ENCODE results near the gene CDC27.
A peak's percentile ranks its signal among the peaks of the same experiment; 100 is the strongest.

CDC27 gene

GRCh38 chr17:47119746-47120520 lies 69.2 kb downstream of the CDC27 start:
- TF ChIP-seq ZC3H10 (CRISPR knock-in tag; IDR thresholded peaks at IDR 0.05) (no peak), OSR1 (CRISPR knock-in tag; IDR thresholded peaks at IDR 0.05) (no peak), ZFP3 (CRISPR knock-in tag; IDR thresholded peaks at IDR 0.05) (0 out of 2 replicates have a peak, but pooled peaks have one; percentile 22), PATZ1 (CRISPR knock-in tag; IDR thresholded peaks at IDR 0.05; ENCODE audit: borderline replicate concordance) (peak; percentile 27; the same call in 1 of the 2 replicates), CSDC2 (CRISPR knock-in tag; IDR thresholded peaks at IDR 0.05) (0 out of 2 replicates have a peak, but pooled peaks have one; percentile 15), ISL1 (CRISPR knock-in tag; IDR thresholded peaks at IDR 0.05) (peak; percentile 63)
- TF ChIP-seq, protein P1, sequence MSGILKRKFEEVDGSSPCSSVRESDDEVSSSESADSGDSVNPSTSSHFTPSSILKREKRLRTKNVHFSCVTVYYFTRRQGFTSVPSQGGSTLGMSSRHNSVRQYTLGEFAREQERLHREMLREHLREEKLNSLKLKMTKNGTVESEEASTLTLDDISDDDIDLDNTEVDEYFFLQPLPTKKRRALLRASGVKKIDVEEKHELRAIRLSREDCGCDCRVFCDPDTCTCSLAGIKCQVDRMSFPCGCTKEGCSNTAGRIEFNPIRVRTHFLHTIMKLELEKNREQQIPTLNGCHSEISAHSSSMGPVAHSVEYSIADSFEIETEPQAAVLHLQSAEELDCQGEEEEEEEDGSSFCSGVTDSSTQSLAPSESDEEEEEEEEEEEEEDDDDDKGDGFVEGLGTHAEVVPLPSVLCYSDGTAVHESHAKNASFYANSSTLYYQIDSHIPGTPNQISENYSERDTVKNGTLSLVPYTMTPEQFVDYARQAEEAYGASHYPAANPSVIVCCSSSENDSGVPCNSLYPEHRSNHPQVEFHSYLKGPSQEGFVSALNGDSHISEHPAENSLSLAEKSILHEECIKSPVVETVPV (CRISPR knock-in tag; IDR thresholded peaks at IDR 0.05): 0 out of 2 replicates have a peak, but pooled peaks have one; percentile 8

DNA sequence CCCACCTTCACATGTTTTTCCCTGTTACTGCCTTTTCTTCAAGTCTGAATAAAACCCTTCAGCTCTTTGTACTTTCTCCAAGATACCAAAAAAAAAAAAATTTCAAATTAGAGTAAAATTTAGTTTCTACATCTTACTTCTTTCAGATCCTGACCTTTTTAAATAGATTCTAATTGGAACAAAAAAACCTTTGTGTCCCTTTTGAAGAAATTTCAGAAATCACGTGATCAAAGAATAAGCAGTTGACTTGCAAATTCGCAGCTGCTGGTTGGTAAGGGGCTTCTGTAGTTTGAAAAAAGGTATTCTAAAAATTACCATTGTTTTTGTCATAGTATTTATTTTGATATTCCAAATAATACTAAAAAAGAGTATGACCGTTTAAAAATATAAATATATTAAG lies 71.7 kb downstream of the CDC27 start:
- TF ChIP-seq CREB5 (CRISPR knock-in tag; IDR thresholded peaks at IDR 0.05; ENCODE audit: low read depth) (no peak), ZC3H10 (CRISPR knock-in tag; IDR thresholded peaks at IDR 0.05) (no peak), ISL1 (CRISPR knock-in tag; IDR thresholded peaks at IDR 0.05) (no peak), TOX (CRISPR knock-in tag; IDR thresholded peaks at IDR 0.05; ENCODE audit: borderline replicate concordance) (no peak), OSR1 (CRISPR knock-in tag; IDR thresholded peaks at IDR 0.05) (no peak)
- ATAC-seq: no peak

More at GRCh38 chr17:47119746-47120520, 69.2 kb downstream of the CDC27 start:
- ATAC-seq: peak; percentile 83

GRCh38 chr17:47106130-47106529 lies 83.0 kb downstream of the CDC27 start:
- TF ChIP-seq TCF4 (CRISPR knock-in tag; IDR thresholded peaks at IDR 0.05; ENCODE audit: borderline replicate concordance): no peak
- TF ChIP-seq PPARA (CRISPR knock-in tag; IDR thresholded peaks at IDR 0.05; ENCODE audit: borderline replicate concordance): no peak
- no peak for TF ChIP-seq ESRRG (CRISPR knock-in tag; IDR thresholded peaks at IDR 0.05)
- TF ChIP-seq GLIS3 (CRISPR knock-in tag; IDR thresholded peaks at IDR 0.05): no peak
- TF ChIP-seq ARNTL (CRISPR knock-in tag; IDR thresholded peaks at IDR 0.05; ENCODE audit: borderline replicate concordance, low read depth): no peak
- no peak for TF ChIP-seq ZFP3 (CRISPR knock-in tag; IDR thresholded peaks at IDR 0.05)
- TF ChIP-seq, protein P2, sequence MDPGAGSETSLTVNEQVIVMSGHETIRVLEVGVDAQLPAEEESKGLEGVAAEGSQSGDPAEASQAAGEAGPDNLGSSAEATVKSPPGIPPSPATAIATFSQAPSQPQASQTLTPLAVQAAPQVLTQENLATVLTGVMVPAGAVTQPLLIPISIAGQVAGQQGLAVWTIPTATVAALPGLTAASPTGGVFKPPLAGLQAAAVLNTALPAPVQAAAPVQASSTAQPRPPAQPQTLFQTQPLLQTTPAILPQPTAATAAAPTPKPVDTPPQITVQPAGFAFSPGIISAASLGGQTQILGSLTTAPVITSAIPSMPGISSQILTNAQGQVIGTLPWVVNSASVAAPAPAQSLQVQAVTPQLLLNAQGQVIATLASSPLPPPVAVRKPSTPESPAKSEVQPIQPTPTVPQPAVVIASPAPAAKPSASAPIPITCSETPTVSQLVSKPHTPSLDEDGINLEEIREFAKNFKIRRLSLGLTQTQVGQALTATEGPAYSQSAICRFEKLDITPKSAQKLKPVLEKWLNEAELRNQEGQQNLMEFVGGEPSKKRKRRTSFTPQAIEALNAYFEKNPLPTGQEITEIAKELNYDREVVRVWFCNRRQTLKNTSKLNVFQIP (CRISPR knock-in tag; IDR thresholded peaks at IDR 0.05; ENCODE audit: borderline replicate concordance, low read depth): no peak
- no peak for TF ChIP-seq ZNF8 (CRISPR knock-in tag; IDR thresholded peaks at IDR 0.05)
- no peak for TF ChIP-seq RARB (CRISPR knock-in tag; IDR thresholded peaks at IDR 0.05)
- TF ChIP-seq OSR1 (CRISPR knock-in tag; IDR thresholded peaks at IDR 0.05): no peak
- no peak for ATAC-seq

DNA sequence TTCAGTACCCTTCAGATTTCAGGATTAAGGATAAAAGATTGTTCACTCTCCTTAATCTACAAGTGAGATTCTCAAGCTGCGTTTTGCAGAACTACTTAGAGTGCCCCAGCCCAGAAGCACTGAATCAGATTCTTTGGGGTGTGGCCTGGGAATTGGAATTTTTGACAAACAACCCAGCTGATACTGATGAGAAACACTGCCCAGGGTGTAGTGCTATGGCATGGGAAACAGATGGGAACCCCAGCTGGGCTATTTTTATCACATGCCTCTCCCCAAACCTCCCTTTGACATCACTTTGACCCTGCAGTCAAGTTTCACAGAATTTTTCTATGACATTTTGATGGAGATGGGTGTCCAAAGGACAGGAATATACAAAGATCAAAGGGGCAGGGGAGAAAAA lies 83.8 kb downstream of the CDC27 start:
- ATAC-seq: peak; percentile 11; the same call in 1 of the 3 replicates

GRCh38 chr17:47102914-47103313 lies 86.2 kb downstream of the CDC27 start:
- no peak for ATAC-seq
- TF ChIP-seq ZNF8 (CRISPR knock-in tag; IDR thresholded peaks at IDR 0.05) (no peak), ARNTL (CRISPR knock-in tag; IDR thresholded peaks at IDR 0.05; ENCODE audit: borderline replicate concordance, low read depth) (no peak), PPARA (CRISPR knock-in tag; IDR thresholded peaks at IDR 0.05; ENCODE audit: borderline replicate concordance) (no peak), ZC3H10 (CRISPR knock-in tag; IDR thresholded peaks at IDR 0.05) (no peak), TSHZ2 (CRISPR knock-in tag; IDR thresholded peaks at IDR 0.05) (no peak), ZNF565 (CRISPR knock-in tag; conservative IDR thresholded peaks at IDR 0.05; ENCODE audit: low read depth) (no peak), RARB (CRISPR knock-in tag; IDR thresholded peaks at IDR 0.05) (no peak), GLIS3 (CRISPR knock-in tag; IDR thresholded peaks at IDR 0.05) (no peak), ISL1 (CRISPR knock-in tag; IDR thresholded peaks at IDR 0.05) (no peak), ESRRG (CRISPR knock-in tag; IDR thresholded peaks at IDR 0.05) (no peak), TCF4 (CRISPR knock-in tag; IDR thresholded peaks at IDR 0.05; ENCODE audit: borderline replicate concordance) (no peak)
- TF ChIP-seq, protein P2 (CRISPR knock-in tag; IDR thresholded peaks at IDR 0.05; ENCODE audit: borderline replicate concordance, low read depth): no peak
- TF ChIP-seq, protein P1 (CRISPR knock-in tag; IDR thresholded peaks at IDR 0.05): no peak
